ENCODE measurements around the gene PSMD14.

The PSMD14 gene

DNA sequence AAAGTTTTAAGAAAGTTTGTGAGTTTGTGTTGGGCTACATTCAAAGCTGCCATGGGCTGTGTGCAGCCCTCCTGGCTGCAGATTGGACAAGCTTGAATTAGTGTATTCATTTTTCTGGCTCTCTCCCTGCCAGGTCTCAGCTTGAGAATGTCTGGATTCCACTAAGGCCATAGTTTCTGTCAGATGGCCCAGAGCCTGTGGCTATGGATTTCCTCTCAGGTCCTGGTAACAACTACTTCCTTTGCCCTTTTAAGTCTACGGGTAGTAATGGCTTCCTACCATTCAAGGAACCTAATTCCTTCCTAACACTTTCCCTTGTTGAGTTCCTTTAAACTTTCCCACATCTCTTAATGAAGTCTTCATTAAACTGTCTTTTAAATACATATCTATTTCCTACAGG is 24.3 kb upstream of the PSMD14 start:
- TF ChIP-seq CTCF (IDR thresholded peaks at IDR 0.05; ENCODE audit: low read depth, low read length, missing control alignments): no peak
- no peak for DNase-seq (ENCODE audit: extremely low read depth, low read depth)

DNA sequence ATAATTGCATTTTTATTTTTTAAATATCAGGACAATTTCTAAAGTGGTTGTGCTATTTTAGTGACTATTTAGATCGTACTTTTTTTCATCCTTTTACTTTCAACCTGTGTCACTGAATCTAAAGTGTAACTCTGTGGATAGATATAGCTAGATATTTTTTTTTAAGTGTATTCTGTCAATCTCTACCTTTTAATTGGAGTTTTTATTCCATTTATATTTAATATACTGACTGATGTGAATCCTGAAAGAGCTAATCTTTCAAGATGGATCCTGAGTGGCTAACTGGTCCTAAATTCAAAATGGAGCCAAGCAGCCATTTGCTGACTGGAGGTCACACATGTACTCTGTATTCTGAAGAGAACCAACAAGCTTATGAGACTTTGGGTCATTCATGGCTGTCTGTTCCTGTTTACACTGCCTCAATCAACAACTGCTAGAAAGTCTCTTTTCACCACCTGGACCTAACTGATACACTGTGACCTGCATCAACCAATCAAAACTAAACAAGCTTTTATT is 4.6 kb upstream of the PSMD14 start:
- TF ChIP-seq CTCF (IDR thresholded peaks at IDR 0.05; ENCODE audit: low read depth, low read length, missing control alignments): no peak

More for the DNA sequence above, 24.3 kb upstream of the PSMD14 start:
- H3K4me3 ChIP-seq (replicated peaks; ENCODE audit: low read depth, low read length): no peak overlapping the region

DNA sequence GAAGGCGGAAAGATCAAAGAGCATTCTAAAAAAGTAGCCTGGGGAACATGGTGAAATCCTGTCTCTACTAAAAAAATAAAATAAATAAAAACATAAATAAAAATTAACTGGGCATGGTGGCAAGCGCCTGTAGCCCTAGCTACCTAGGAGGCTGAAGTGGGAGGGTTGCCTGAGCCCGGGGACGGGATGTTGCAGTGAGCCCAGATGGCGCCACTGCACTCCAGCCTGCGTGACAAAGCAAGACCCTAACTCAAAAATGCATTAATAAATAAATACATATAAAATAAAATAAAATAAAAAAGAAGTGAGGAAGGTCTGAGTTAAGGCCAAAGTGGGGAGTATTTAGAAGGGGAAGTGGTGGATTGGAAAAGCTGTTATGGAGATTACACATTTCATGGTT is 1.3 kb upstream of the PSMD14 start:
- DNase-seq (ENCODE audit: extremely low read depth, low read depth): no peak
- no peak for TF ChIP-seq CTCF (IDR thresholded peaks at IDR 0.05; ENCODE audit: low read depth, low read length, missing control alignments)
- H3K4me3 ChIP-seq (replicated peaks; ENCODE audit: low read depth, low read length): no peak overlapping the region

More for the DNA sequence above, 4.6 kb upstream of the PSMD14 start:
- H3K4me3 ChIP-seq (replicated peaks; ENCODE audit: low read depth, low read length): no peak overlapping the region
- no peak for DNase-seq (ENCODE audit: extremely low read depth, low read depth)

- no peak for DNase-seq (ENCODE audit: extremely low read depth, low read depth)
- peak overlapping the region; percentile 64 for H3K4me3 ChIP-seq (replicated peaks; ENCODE audit: low read depth, low read length)
- TF ChIP-seq CTCF (IDR thresholded peaks at IDR 0.05; ENCODE audit: low read depth, low read length, missing control alignments): no peak
Measured at GRCh38 chr2:161307676-161308075, 549 bp upstream of the PSMD14 start.

GRCh38 chr2:161312996-161313395 is 4.8 kb downstream of the PSMD14 start:
- no peak for TF ChIP-seq CTCF (IDR thresholded peaks at IDR 0.05; ENCODE audit: low read depth, low read length, missing control alignments)
- no peak overlapping the region for H3K4me3 ChIP-seq (replicated peaks; ENCODE audit: low read depth, low read length)
- no peak for DNase-seq (ENCODE audit: extremely low read depth, low read depth)

DNA sequence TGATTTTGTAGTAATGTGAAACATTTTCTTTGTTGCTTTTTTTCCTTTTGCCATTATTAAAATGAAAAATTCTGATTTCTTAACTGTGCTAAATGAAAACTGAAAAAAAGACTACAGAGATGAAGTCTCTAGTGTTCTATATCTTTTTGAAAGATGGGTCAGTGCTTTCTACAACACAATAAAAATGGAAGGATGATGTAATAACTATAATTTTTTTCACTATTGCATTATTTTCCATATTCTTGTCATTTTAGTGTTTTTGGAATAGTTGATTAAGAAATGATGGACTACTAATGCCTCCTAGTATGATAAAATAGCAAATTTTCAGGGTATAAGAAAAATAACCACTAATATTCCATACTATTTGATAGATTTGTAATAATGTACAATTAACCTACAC is 7.2 kb downstream of the PSMD14 start:
- TF ChIP-seq CTCF (IDR thresholded peaks at IDR 0.05; ENCODE audit: low read depth, low read length, missing control alignments): no peak
- no peak for DNase-seq (ENCODE audit: extremely low read depth, low read depth)
- no peak overlapping the region for H3K4me3 ChIP-seq (replicated peaks; ENCODE audit: low read depth, low read length)

GRCh38 chr2:161316701-161317100 is 8.5 kb downstream of the PSMD14 start:
- no peak for DNase-seq (ENCODE audit: extremely low read depth, low read depth)
- TF ChIP-seq CTCF (IDR thresholded peaks at IDR 0.05; ENCODE audit: low read depth, low read length, missing control alignments): no peak
- no peak overlapping the region for H3K4me3 ChIP-seq (replicated peaks; ENCODE audit: low read depth, low read length)

Measured in HFF-Myc (cell line).